ENCODE results near the gene PCP2. TPM values are rescaled to one million over a fixed set of nuclear protein-coding genes. Genes with fewer than 3 reads are reported as not detected.
A peak's percentile ranks its signal among the peaks of the same experiment; 100 is the strongest.

Gene PCP2
- total and polyA plus RNA-seq, 2 of the 13 experiments (the other 11 are each of a cell fraction or from before 2014, with no cell fraction given) = 0.62 TPM; not detected in 1

GRCh38 chr19:7681340-7682174, 48.0 kb upstream of the PCP2 start (continued):
- TF ChIP-seq ZNF280B (CRISPR knock-in tag; IDR thresholded peaks at IDR 0.05; ENCODE audit: borderline replicate concordance) (0 out of 2 replicates have a peak, but pooled peaks have one; percentile 32), RXRA (CRISPR knock-in tag; IDR thresholded peaks at IDR 0.05) (no peak), ZBTB7A (CRISPR knock-in tag; IDR thresholded peaks at IDR 0.05) (peak; percentile 61; the same call in 1 of the 2 replicates), ZKSCAN5 (CRISPR knock-in tag; IDR thresholded peaks at IDR 0.05) (no peak), ZNF792 (CRISPR knock-in tag; IDR thresholded peaks at IDR 0.05) (no peak), RBM22 (optimal IDR thresholded peaks at IDR 0.05; ENCODE audit: low read length) (no peak), DPF2 (CRISPR knock-in tag; IDR thresholded peaks at IDR 0.05; ENCODE audit: borderline replicate concordance, low read depth) (no peak), ZNF446 (CRISPR knock-in tag; IDR thresholded peaks at IDR 0.05) (no peak), NAIF1 (CRISPR knock-in tag; IDR thresholded peaks at IDR 0.05; ENCODE audit: borderline replicate concordance) (0 out of 2 replicates have a peak, but pooled peaks have one; percentile 2), MIER3 (CRISPR knock-in tag; IDR thresholded peaks at IDR 0.05; ENCODE audit: borderline replicate concordance) (no peak), ZBTB1 (CRISPR knock-in tag; IDR thresholded peaks at IDR 0.05; ENCODE audit: borderline replicate concordance) (no peak), BATF2 (CRISPR knock-in tag; IDR thresholded peaks at IDR 0.05) (no peak), YEATS4 (CRISPR knock-in tag; IDR thresholded peaks at IDR 0.05; ENCODE audit: borderline replicate concordance) (no peak), ZMYM3 (CRISPR knock-in tag; IDR thresholded peaks at IDR 0.05) (peak; percentile 43; the same call in 1 of the 2 replicates), ZNF850 (CRISPR knock-in tag; conservative IDR thresholded peaks at IDR 0.05) (no peak), JUNB (CRISPR knock-in tag; IDR thresholded peaks at IDR 0.05; ENCODE audit: borderline replicate concordance) (no peak), HNF4G (IDR thresholded peaks at IDR 0.05; ENCODE audit: borderline replicate concordance, low read depth, low read length) (no peak), HNF4G (CRISPR knock-in tag; IDR thresholded peaks at IDR 0.05; ENCODE audit: borderline replicate concordance, low read depth) (no peak), MIXL1 (CRISPR knock-in tag; IDR thresholded peaks at IDR 0.05) (0 out of 2 replicates have a peak, but pooled peaks have one; percentile 41), KLF6 (CRISPR knock-in tag; IDR thresholded peaks at IDR 0.05) (no peak), TP53 (CRISPR knock-in tag; conservative IDR thresholded peaks at IDR 0.05) (no peak), TEAD3 (CRISPR knock-in tag; optimal IDR thresholded peaks at IDR 0.05; ENCODE audit: borderline replicate concordance) (peak; percentile 37), ZNF513 (CRISPR knock-in tag; conservative IDR thresholded peaks at IDR 0.05) (no peak), HDAC1 (CRISPR knock-in tag; IDR thresholded peaks at IDR 0.05) (0 out of 2 replicates have a peak, but pooled peaks have one; percentile 35), ZFP36 (IDR thresholded peaks at IDR 0.05; ENCODE audit: borderline replicate concordance, low read depth, low read length, partially characterized antibody) (no peak), ZSCAN25 (CRISPR knock-in tag; IDR thresholded peaks at IDR 0.05) (no peak)
- TF ChIP-seq, protein P1, sequence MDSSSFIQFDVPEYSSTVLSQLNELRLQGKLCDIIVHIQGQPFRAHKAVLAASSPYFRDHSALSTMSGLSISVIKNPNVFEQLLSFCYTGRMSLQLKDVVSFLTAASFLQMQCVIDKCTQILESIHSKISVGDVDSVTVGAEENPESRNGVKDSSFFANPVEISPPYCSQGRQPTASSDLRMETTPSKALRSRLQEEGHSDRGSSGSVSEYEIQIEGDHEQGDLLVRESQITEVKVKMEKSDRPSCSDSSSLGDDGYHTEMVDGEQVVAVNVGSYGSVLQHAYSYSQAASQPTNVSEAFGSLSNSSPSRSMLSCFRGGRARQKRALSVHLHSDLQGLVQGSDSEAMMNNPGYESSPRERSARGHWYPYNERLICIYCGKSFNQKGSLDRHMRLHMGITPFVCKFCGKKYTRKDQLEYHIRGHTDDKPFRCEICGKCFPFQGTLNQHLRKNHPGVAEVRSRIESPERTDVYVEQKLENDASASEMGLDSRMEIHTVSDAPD (CRISPR knock-in tag; IDR thresholded peaks at IDR 0.05) = no peak
